Testis (tissue), 3 donors: Measurements from ENCODE around the gene HOXD10. TPM values are rescaled to one million over a fixed set of nuclear protein-coding genes. Genes with fewer than 3 reads are reported as not detected.

Source experiments
- DNase-seq: peaks from one replicate; pipeline ENCODE4 v3.0.0-alpha.2; 2019
- H3K27ac ChIP-seq, 2 donors: fragments of 200-600 bp; sonication (generic); one replicate each; pipeline ENCODE4 v1.5.1; 2019
- H3K27me3 ChIP-seq: fragments of 200-600 bp; sonication (generic); one replicate; pipeline ENCODE4 v1.5.1; 2019
- H3K36me3 ChIP-seq: fragments of 200-600 bp; sonication (generic); one replicate; pipeline ENCODE4 v1.5.1; 2017; ENCODE audit warnings: low read depth; ENCODE audit errors: missing control alignments
- H3K4me1 ChIP-seq: fragments of 200-600 bp; sonication (generic); one replicate; pipeline ENCODE4 v1.5.1; 2019
- H3K4me3 ChIP-seq, 2 donors: fragments of 200-600 bp; sonication (generic); one replicate each; pipeline ENCODE4 v1.5.1; 2017 to 2019
- H3K9me3 ChIP-seq: fragments of 200-600 bp; sonication (generic); one replicate; pipeline ENCODE4 v1.5.1; 2017
- CTCF ChIP-seq, 3 experiments: fragments of 450-650 bp in 2 of 3; fragments of 200-600 bp in 1 of 3; sonication (generic) in 1 of 3; IDR thresholded peaks; one replicate each; pipeline ENCODE4 v1.5.1; 2016 to 2019; ENCODE audit warnings: antibody characterized with exemption in 3 of 3, mild to moderate bottlenecking in 2 of 3, moderate library complexity in 1 of 3
- POLR2A ChIP-seq: fragments of 450-650 bp; IDR thresholded peaks from one replicate; pipeline ENCODE4 v1.6.1; 2017; ENCODE audit warnings: antibody characterized with exemption, mild to moderate bottlenecking, moderate library complexity
- WGBS, 2 donors: methylation state at CpG; one replicate each; pipeline ENCODE4 v1.1.5; 2018; 5-methylcytosine and 5-hydroxymethylcytosine counted together
- intact Hi-C: fragments of 100-400 bp; cut with DNase I; formaldehyde crosslinking; loops from one replicate; pipeline ENCODE4 v1.15.1; 2023; ENCODE audit warnings: low total_unique reads
- polyA plus RNA-seq: library from polyadenylated mRNA; stranded (reverse); fragments of 350-450 nt; fragmentation: Illumina TruSeq; extraction: RNeasy Lipid Tissue Mini Kit (QIAGEN cat#74804); gene quantifications from one replicate; pipeline ENCODE4 v1.2.3, GENCODE V29; 2014; ENCODE audit warnings: low read depth, low replicate concordance; ENCODE audit not compliant: insufficient read depth
- total RNA-seq, 2 donors: library from RNA; depleted of rRNA; stranded (reverse); fragments of >200 nt; gene quantifications; one replicate each; pipeline ENCODE4 v1.2.3, GENCODE V29; 2016

The HOXD10 gene
- total and polyA plus RNA-seq, 3 donors from 2014 or later = 0.92 to 3.3 (median 2.7) TPM

GRCh38 chr2:176100547-176101140 is 15.9 kb upstream of the HOXD10 start:
- intact Hi-C loops = no loop called here
- no peaks in the 10 kb centered on the region for H3K36me3 ChIP-seq
- DNase-seq = no peak
- peaks cover 13% of the 10 kb centered on the region for H3K4me1 ChIP-seq
- H3K27ac ChIP-seq = no peak overlapping the region
- no peaks in the 10 kb centered on the region for H3K9me3 ChIP-seq
- no peak overlapping the region for H3K4me3 ChIP-seq
- TF ChIP-seq POLR2A (no peak), CTCF (IDR thresholded peaks at IDR 0.05) (no peak)
- WGBS, 2 donors = 14 to 28% methylated on average over 22 to 28 of the region's 28 CpGs
- peaks cover 11% of the 10 kb centered on the region for H3K27me3 ChIP-seq

GRCh38 chr2:176101216-176101830 is 15.3 kb upstream of the HOXD10 start:
- H3K4me1 ChIP-seq = peaks cover 13% of the 10 kb centered on the region
- intact Hi-C loops = no loop called here
- no peak for TF ChIP-seq CTCF (IDR thresholded peaks at IDR 0.05)
- TF ChIP-seq POLR2A = no peak
- no peak for DNase-seq
- H3K27me3 ChIP-seq = peaks cover 11% of the 10 kb centered on the region
- 31 to 61% methylated on average over 2 of the region's 2 CpGs for WGBS, 2 donors
- no peaks in the 10 kb centered on the region for H3K9me3 ChIP-seq
- H3K27ac ChIP-seq = no peak overlapping the region
- H3K36me3 ChIP-seq = no peaks in the 10 kb centered on the region
- H3K4me3 ChIP-seq = no peak overlapping the region

GRCh38 chr2:176101842-176102241 is 14.7 kb upstream of the HOXD10 start:
- intact Hi-C loops = no loop called here
- DNase-seq = no peak
- H3K27ac ChIP-seq = no peak overlapping the region
- TF ChIP-seq POLR2A (no peak), CTCF (IDR thresholded peaks at IDR 0.05) (no peak)
- H3K4me3 ChIP-seq = no peak overlapping the region
- H3K9me3 ChIP-seq = no peaks in the 10 kb centered on the region
- peaks cover 11% of the 10 kb centered on the region for H3K27me3 ChIP-seq
- no peaks in the 10 kb centered on the region for H3K36me3 ChIP-seq
- peaks cover 11% of the 10 kb centered on the region for H3K4me1 ChIP-seq
- 64 to 71% methylated on average over 5 of the region's 5 CpGs for WGBS, 2 donors

GRCh38 chr2:176102309-176102866 is 14.2 kb upstream of the HOXD10 start:
- WGBS, 2 donors = 41 to 52% methylated on average over 7 of the region's 7 CpGs
- H3K4me3 ChIP-seq = no peak overlapping the region
- H3K27ac ChIP-seq = no peak overlapping the region
- no peak for DNase-seq
- H3K27me3 ChIP-seq = peaks cover 11% of the 10 kb centered on the region
- no peaks in the 10 kb centered on the region for H3K36me3 ChIP-seq
- no peaks in the 10 kb centered on the region for H3K9me3 ChIP-seq
- intact Hi-C loops = no loop called here
- H3K4me1 ChIP-seq = peaks cover 10% of the 10 kb centered on the region
- TF ChIP-seq CTCF (IDR thresholded peaks at IDR 0.05) (no peak), POLR2A (no peak)

GRCh38 chr2:176103194-176103593 is 13.4 kb upstream of the HOXD10 start:
- TF ChIP-seq CTCF (IDR thresholded peaks at IDR 0.05) (no peak), POLR2A (no peak)
- peaks cover 7% of the 10 kb centered on the region for H3K27me3 ChIP-seq
- intact Hi-C loops = no loop called here

More at GRCh38 chr2:176103194-176103593, 13.4 kb upstream of the HOXD10 start:
- H3K9me3 ChIP-seq = no peaks in the 10 kb centered on the region
- H3K4me1 ChIP-seq = peaks cover 6% of the 10 kb centered on the region
- 44 to 64% methylated on average over 7 of the region's 7 CpGs for WGBS, 2 donors
- H3K27ac ChIP-seq = no peak overlapping the region
- no peak for DNase-seq
- H3K36me3 ChIP-seq = no peaks in the 10 kb centered on the region
- no peak overlapping the region for H3K4me3 ChIP-seq
